Measurements from ENCODE around the gene OR10P1. TPM values are rescaled to one million over a fixed set of nuclear protein-coding genes. Genes with fewer than 3 reads are reported as not detected.

The OR10P1 gene
- total RNA-seq, 6 donors from 2014 or later, result not detected

DNA sequence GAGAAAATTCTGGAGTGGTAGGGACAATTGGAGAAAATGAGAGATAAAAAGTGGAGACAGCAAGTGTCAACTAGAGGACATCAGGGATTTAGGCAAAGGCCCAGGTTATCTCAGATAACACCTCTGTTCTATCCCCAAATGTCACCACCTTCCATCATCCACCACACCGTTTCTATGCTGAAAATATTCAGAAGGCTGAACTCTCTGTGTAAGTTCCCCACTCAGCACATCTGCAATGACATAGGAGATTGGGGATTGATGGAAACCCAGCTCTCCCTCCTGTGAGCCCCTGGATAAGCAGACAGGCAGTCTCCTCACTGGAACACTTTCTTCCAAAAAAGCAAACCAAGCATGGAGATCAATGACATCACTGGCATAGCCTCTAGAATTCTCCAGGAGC lies 5.6 kb upstream of the OR10P1 start:
- no peaks in the 10 kb centered on the region for H3K27me3 ChIP-seq
- ATAC-seq (ENCODE audit: low FRiP score in 2 of 2) (no peak), DNase-seq (no peak)
- H3K4me1 ChIP-seq, result no peaks in the 10 kb centered on the region
- 45 to 67% methylated on average over 1 of the region's 1 CpG for WGBS, 2 donors
- H3K4me3 ChIP-seq, result no peak overlapping the region
- H3K9me3 ChIP-seq, result no peaks in the 10 kb centered on the region
- TF ChIP-seq POLR2AphosphoS5 (IDR thresholded peaks at IDR 0.05) (no peak), EP300 (IDR thresholded peaks at IDR 0.05) (no peak), POLR2A (IDR thresholded peaks at IDR 0.05) (no peak)
- TF ChIP-seq, protein P1, sequence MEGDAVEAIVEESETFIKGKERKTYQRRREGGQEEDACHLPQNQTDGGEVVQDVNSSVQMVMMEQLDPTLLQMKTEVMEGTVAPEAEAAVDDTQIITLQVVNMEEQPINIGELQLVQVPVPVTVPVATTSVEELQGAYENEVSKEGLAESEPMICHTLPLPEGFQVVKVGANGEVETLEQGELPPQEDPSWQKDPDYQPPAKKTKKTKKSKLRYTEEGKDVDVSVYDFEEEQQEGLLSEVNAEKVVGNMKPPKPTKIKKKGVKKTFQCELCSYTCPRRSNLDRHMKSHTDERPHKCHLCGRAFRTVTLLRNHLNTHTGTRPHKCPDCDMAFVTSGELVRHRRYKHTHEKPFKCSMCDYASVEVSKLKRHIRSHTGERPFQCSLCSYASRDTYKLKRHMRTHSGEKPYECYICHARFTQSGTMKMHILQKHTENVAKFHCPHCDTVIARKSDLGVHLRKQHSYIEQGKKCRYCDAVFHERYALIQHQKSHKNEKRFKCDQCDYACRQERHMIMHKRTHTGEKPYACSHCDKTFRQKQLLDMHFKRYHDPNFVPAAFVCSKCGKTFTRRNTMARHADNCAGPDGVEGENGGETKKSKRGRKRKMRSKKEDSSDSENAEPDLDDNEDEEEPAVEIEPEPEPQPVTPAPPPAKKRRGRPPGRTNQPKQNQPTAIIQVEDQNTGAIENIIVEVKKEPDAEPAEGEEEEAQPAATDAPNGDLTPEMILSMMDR (IDR thresholded peaks at IDR 0.05), result no peak
- H3K27ac ChIP-seq, result no peak overlapping the region
- H3K36me3 ChIP-seq, result no peaks in the 10 kb centered on the region

DNA sequence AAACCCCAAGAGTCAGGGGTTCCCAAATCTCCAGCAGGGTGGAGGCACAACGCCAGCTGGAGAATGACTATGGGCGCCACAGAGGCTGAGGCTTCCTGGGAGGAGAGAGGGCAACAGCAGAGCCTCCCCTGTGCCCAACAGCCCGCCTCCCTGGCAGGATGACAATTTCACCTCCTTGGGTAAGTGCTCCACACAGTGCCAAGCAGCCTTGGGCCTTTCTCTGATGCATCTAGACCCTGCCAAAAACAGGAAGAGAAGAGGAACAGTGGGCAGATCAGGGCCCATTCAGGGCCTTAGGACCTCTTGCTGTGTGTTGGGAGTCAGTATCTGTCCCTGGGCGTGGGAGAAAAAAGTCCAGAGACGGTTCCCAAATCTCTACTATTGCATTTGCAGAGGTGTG lies 5.0 kb upstream of the OR10P1 start:
- DNase-seq (no peak), ATAC-seq (ENCODE audit: low FRiP score in 2 of 2) (peak; percentile 34 to 62)
- H3K4me1 ChIP-seq, result no peaks in the 10 kb centered on the region
- 69 to 83% methylated on average over 3 to 4 of the region's 5 CpGs for WGBS, 2 donors
- TF ChIP-seq, protein P1 (IDR thresholded peaks at IDR 0.05), result no peak
- TF ChIP-seq EP300 (IDR thresholded peaks at IDR 0.05) (no peak), POLR2AphosphoS5 (IDR thresholded peaks at IDR 0.05) (no peak), POLR2A (IDR thresholded peaks at IDR 0.05) (no peak)
- H3K9me3 ChIP-seq, result no peaks in the 10 kb centered on the region
- no peaks in the 10 kb centered on the region for H3K27me3 ChIP-seq
- H3K36me3 ChIP-seq, result no peaks in the 10 kb centered on the region
- H3K4me3 ChIP-seq, result no peak overlapping the region
- H3K27ac ChIP-seq, result no peak overlapping the region

DNA sequence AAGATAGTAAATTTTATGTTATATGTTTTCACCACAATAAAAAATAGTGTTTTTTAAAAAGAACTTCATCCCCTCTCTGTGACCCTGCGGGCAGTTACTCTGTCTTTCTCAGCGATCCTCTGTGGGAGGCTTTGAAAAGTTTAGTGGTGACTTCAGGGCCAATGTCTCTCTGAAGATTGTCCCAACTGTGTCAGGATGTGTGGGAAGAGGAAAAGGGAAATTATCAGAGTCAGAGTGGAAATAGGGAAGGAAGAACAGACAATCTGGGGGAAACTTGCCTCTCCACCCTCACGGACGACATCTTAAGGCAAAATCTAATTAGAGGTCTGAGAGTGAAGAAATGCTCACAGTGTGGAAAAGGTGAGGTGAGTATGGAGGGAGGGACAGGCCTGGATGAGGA lies 3.5 kb upstream of the OR10P1 start:
- no peaks in the 10 kb centered on the region for H3K36me3 ChIP-seq
- H3K27ac ChIP-seq, result no peak overlapping the region
- no peak overlapping the region for H3K4me3 ChIP-seq
- no peaks in the 10 kb centered on the region for H3K4me1 ChIP-seq
- TF ChIP-seq EP300 (IDR thresholded peaks at IDR 0.05) (no peak), POLR2AphosphoS5 (IDR thresholded peaks at IDR 0.05) (no peak), POLR2A (IDR thresholded peaks at IDR 0.05) (no peak)
- TF ChIP-seq, protein P1 (IDR thresholded peaks at IDR 0.05), result no peak
- WGBS, 2 donors, result 58 to 67% methylated on average over 4 of the region's 4 CpGs
- no peak for DNase-seq
- H3K9me3 ChIP-seq, result no peaks in the 10 kb centered on the region
- ATAC-seq (ENCODE audit: low FRiP score in 2 of 2), result no peak
- no peaks in the 10 kb centered on the region for H3K27me3 ChIP-seq

DNA sequence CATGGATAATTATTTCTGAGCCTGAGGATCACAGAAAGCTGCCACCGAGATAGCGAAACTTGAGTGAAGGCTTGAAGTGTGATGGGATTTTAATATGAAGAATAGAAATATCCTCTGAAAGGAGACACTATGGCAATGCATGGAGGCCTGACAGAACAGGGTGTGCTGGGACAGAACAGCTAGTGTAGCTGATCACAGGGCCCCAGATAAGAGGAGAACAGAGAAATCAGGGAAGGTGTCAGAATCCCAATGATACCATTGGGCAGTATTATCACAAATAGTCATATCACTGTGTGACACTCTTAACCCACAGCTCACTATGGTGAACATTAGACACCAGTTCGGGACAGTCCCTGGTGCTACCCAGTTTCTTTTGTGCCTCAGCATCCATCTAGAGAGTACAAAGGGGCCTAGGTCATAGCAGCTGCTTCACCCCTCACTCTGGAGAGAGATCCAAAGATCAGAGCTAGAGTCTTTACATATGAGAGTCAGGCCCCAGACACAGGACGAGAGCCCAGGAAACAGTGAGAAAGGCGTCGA lies 506 bp upstream of the OR10P1 start:
- 87 to 91% methylated on average over 6 of the region's 6 CpGs for WGBS, 2 donors
- Histone ChIP-seq H3K36me3 (no peaks in the 10 kb centered on the region), H3K27me3 (no peaks in the 10 kb centered on the region), H3K4me3 (no peak overlapping the region), H3K4me1 (no peaks in the 10 kb centered on the region), H3K27ac (no peak overlapping the region), H3K9me3 (no peaks in the 10 kb centered on the region)
- no peak for TF ChIP-seq EP300 (IDR thresholded peaks at IDR 0.05)
- TF ChIP-seq, protein P1 (IDR thresholded peaks at IDR 0.05), result no peak
- no peak for TF ChIP-seq POLR2A (IDR thresholded peaks at IDR 0.05)
- no peak for TF ChIP-seq POLR2AphosphoS5 (IDR thresholded peaks at IDR 0.05)
- no peak for ATAC-seq (ENCODE audit: low FRiP score in 2 of 2)
- DNase-seq, result no peak

DNA sequence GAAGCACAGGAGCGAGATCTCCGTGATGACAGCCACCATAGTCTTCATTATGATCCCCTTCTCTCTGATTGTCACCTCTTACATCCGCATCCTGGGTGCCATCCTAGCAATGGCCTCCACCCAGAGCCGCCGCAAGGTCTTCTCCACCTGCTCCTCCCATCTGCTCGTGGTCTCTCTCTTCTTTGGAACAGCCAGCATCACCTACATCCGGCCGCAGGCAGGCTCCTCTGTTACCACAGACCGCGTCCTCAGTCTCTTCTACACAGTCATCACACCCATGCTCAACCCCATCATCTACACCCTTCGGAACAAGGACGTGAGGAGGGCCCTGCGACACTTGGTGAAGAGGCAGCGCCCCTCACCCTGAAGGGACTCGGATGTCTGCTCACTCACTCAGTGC lies 775 bp downstream of the OR10P1 start:
- WGBS, 2 donors, result 90 to 96% methylated on average over 15 of the region's 15 CpGs
- no peak for TF ChIP-seq POLR2AphosphoS5 (IDR thresholded peaks at IDR 0.05)
- TF ChIP-seq POLR2A (IDR thresholded peaks at IDR 0.05), result no peak
- TF ChIP-seq, protein P1 (IDR thresholded peaks at IDR 0.05), result no peak
- TF ChIP-seq EP300 (IDR thresholded peaks at IDR 0.05), result no peak
- H3K4me1 ChIP-seq, result no peaks in the 10 kb centered on the region
- ATAC-seq (ENCODE audit: low FRiP score in 2 of 2) (no peak), DNase-seq (no peak)
- no peaks in the 10 kb centered on the region for H3K27me3 ChIP-seq
- H3K36me3 ChIP-seq, result no peaks in the 10 kb centered on the region
- H3K9me3 ChIP-seq, result no peaks in the 10 kb centered on the region
- no peak overlapping the region for H3K27ac ChIP-seq
- H3K4me3 ChIP-seq, result no peak overlapping the region
